ENCODE results near the gene CDH20. TPM values are rescaled to one million over a fixed set of nuclear protein-coding genes. Genes with fewer than 3 reads are reported as not detected.

CDH20 gene
- total RNA-seq, 1 experiment from 2014 or later = not detected

DNA sequence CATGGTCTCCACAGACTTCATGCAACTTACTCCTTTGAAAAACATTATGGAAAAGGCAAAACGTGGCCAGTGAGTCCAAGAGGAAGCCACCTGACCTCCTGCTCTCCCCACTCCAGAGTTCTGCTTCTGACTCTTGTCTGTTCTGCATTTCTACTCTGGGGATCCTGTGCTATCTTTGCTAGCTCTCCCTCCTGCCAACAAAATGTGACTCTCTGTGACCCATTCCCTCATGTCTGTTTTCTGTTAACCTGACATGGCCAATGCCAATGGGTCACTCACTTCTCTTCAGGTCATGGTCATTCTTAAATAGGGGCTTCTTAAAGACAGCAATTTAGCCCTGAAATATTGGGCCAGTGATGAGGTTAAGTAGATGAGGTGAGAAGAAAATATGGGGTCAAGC lies 210.3 kb downstream of the CDH20 start:
- Histone ChIP-seq H3K27ac (ENCODE audit: low read depth, low read length) (no peak overlapping the region), H4K20me1 (ENCODE audit: insufficient read depth) (no peaks in the 10 kb centered on the region), H3K9me2 (ENCODE audit: insufficient read depth) (no peaks in the 10 kb centered on the region), H3K36me3 (ENCODE audit: control insufficient read depth in 1 of 2, insufficient read depth in 2 of 2, low read length in 2 of 2) (no peaks in the 10 kb centered on the region), H3K79me2 (ENCODE audit: insufficient read depth, low read length) (no peaks in the 10 kb centered on the region), H2AFZ (ENCODE audit: low read depth, low read length, poor library complexity, severe bottlenecking) (no peak overlapping the region), H3K27me3 (ENCODE audit: insufficient read depth, low read length) (no peaks in the 10 kb centered on the region), H3K9me3 (ENCODE audit: control insufficient read depth in 1 of 2, insufficient read depth in 1 of 2, low read depth in 1 of 2, low read length in 2 of 2) (no peaks in the 10 kb centered on the region), H3K4me1 (ENCODE audit: control insufficient read depth in 1 of 2, insufficient read depth in 2 of 2, low read length in 2 of 2) (peaks cover 0 to 5% of the 10 kb centered on the region in 2 experiments; a peak in 2 of 4 replicates), H3K4me2 (ENCODE audit: low read length) (no peak overlapping the region), H3K4me3 (replicated peaks in 1 of 2; ENCODE audit: low read depth in 1 of 2, low read length in 2 of 2) (no peak overlapping the region), H3K9ac (ENCODE audit: low read length) (no peak overlapping the region)
- no TSS peak for BruUV-seq (replicated peaks)
- DNase-seq (ENCODE audit: low read depth, low spot score) (no peak), ATAC-seq (no peak)
- ChIA-PET POLR2A (no interaction called here), RAD21 (ENCODE audit: low non-redundant PET in 1 of 2, low total read pairs in 2 of 2, uncharacterized antibody in 2 of 2, unreplicated experiment in 2 of 2) (no interaction called here), CTCF (no interaction called here)
- TF ChIP-seq ELF1 (IDR thresholded peaks at IDR 0.05; ENCODE audit: borderline replicate concordance, low read depth) (no peak), EZH2 (IDR thresholded peaks at IDR 0.05) (no peak), CBX3 (IDR thresholded peaks at IDR 0.05; ENCODE audit: low read depth) (no peak), JUND (IDR thresholded peaks at IDR 0.05) (no peak), YY1 (IDR thresholded peaks at IDR 0.05; ENCODE audit: extremely low read depth, insufficient replicate concordance, low read depth, low read length) (no peak), RAD21 (IDR thresholded peaks at IDR 0.05; ENCODE audit: low read depth) (no peak), ZFX (IDR thresholded peaks at IDR 0.05) (no peak), EGR1 (IDR thresholded peaks at IDR 0.05; ENCODE audit: low read depth) (no peak)
- TF ChIP-seq, protein P1, sequence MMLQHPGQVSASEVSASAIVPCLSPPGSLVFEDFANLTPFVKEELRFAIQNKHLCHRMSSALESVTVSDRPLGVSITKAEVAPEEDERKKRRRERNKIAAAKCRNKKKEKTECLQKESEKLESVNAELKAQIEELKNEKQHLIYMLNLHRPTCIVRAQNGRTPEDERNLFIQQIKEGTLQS (IDR thresholded peaks at IDR 0.05) = no peak
- intact Hi-C loops (cut with micrococcal nuclease) = no loop called here

DNA sequence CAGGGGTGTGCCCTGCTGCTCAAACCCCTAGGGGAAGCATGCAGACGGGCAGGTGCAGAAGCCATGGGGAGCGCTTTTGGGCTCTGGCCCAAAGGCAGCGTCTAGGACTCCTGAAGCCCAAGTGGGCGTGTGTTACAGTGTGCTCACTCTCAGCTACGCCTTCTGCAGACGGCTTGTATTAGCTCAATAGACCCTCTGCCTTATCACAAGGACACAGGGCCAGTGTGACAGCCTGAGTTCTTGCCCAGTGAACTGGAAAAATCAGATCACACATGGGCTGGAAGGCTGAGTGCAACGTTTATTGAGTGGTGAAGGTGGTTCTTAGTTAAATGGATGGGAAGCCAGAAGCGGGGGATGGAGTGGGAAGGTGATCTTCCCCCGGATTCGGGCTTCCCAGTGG lies 210.9 kb downstream of the CDH20 start:
- POLR2A ChIA-PET = no interaction called here

More for the DNA sequence above, 210.9 kb downstream of the CDH20 start:
- no peak for TF ChIP-seq YY1 (IDR thresholded peaks at IDR 0.05; ENCODE audit: extremely low read depth, insufficient replicate concordance, low read depth, low read length)
- no peak for TF ChIP-seq ELF1 (IDR thresholded peaks at IDR 0.05; ENCODE audit: borderline replicate concordance, low read depth)
- no peak for TF ChIP-seq POLR2A (IDR thresholded peaks at IDR 0.05; ENCODE audit: borderline replicate concordance, extremely low read depth, insufficient read depth, insufficient read length)
- no peak for TF ChIP-seq SIN3A (IDR thresholded peaks at IDR 0.05; ENCODE audit: low read depth)
- intact Hi-C loops (cut with micrococcal nuclease) = no loop called here
- no peak for ATAC-seq
- DNase-seq (ENCODE audit: low read depth, low spot score) = no peak
- Histone ChIP-seq H2AFZ (ENCODE audit: low read depth, low read length, poor library complexity, severe bottlenecking) (no peak overlapping the region), H3K9me3 (ENCODE audit: control insufficient read depth in 1 of 2, insufficient read depth in 1 of 2, low read depth in 1 of 2, low read length in 2 of 2) (no peaks in the 10 kb centered on the region), H3K9ac (ENCODE audit: low read length) (no peak overlapping the region), H4K20me1 (ENCODE audit: insufficient read depth) (no peaks in the 10 kb centered on the region), H3K9me2 (ENCODE audit: insufficient read depth) (no peaks in the 10 kb centered on the region), H3K27me3 (ENCODE audit: insufficient read depth, low read length) (no peaks in the 10 kb centered on the region), H3K79me2 (ENCODE audit: insufficient read depth, low read length) (no peaks in the 10 kb centered on the region), H3K4me2 (ENCODE audit: low read length) (no peak overlapping the region), H3K36me3 (ENCODE audit: control insufficient read depth in 1 of 2, insufficient read depth in 2 of 2, low read length in 2 of 2) (no peaks in the 10 kb centered on the region), H3K27ac (ENCODE audit: low read depth, low read length) (no peak overlapping the region), H3K4me1 (ENCODE audit: control insufficient read depth in 1 of 2, insufficient read depth in 2 of 2, low read length in 2 of 2) (peaks cover 0 to 5% of the 10 kb centered on the region in 2 experiments; a peak in 2 of 4 replicates), H3K4me3 (replicated peaks in 1 of 2; ENCODE audit: low read depth in 1 of 2, low read length in 2 of 2) (no peak overlapping the region)
- RAD21 ChIA-PET (ENCODE audit: low non-redundant PET in 1 of 2, low total read pairs in 2 of 2, uncharacterized antibody in 2 of 2, unreplicated experiment in 2 of 2) = no interaction called here
- no TSS peak for BruUV-seq (replicated peaks)
- CTCF ChIA-PET = no interaction called here
